GM19035 (cell line): Measurements from ENCODE around the gene IGSF8.

Experiments used
- ATAC-seq: cut with Tn5 transposase; IDR thresholded peaks from one replicate; pipeline ENCODE4 v1.9.1; 2021; ENCODE audit not compliant: unreplicated experiment

Gene IGSF8

DNA sequence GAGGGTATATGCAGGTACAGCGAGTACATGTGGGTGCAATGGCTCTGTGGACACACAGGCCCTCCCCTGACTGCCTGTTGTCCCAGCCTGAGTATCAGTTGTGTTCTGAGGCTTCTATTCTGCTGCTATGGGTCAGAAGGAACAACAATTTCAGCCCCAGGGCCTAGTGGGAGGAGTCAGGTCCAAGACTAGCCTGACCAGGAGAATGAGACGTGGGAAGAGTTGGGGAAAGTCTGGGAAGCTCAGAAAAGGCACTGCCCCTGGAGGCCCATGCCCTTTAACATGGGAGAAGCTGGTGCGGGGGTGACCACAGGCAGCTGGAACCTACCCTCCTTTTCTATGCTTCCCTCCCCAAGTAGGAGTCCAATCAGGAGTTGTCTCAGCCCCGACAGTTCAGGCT is 7.7 kb downstream of the IGSF8 start:
- ATAC-seq = no peak

DNA sequence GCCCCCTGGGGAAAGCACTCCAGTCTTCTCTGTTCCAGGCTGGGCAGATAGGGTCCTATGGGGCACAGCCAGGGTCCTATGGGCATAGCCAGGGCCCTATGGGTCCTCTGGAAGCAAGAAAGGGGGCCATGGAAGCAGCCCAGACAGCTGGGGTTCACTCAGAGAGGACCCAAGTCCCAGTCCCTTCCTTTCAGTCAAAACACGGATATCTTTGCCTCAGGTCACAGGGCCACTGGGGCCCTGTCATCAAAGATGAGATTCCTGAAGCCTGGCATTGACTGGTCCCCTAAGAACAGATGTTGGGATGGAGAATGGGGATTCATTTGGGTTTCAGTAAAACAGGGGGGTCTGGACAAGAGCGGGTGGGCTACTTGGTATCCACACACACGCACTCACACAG is 8.5 kb downstream of the IGSF8 start:
- no peak for ATAC-seq

DNA sequence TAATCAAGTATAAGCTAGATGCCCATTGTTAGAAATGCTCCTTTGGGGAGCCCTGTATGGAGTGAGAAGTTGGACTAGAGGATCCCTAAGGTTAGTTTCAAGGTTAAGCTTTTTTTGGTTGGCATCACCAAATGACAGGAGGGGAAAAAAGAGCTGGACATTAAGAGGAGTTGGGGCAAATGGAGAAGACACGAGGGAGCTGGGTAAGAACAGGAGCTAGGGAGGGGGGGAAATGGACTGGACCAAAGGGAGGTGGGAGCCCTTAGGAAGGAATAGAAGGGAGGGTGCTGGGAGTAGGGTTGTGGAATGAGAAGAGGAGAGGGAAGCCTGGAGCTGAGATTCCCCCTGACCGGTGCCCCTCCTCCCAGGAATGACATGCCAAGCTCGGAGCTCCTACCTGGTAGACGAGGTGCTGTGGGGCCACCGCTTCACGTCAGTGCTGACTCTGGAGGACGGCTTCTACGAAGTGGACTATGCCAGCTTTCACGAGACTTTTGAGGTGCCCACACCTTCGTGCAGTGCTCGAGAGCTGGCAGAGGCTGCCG is 11.2 kb downstream of the IGSF8 start:
- no peak for ATAC-seq

DNA sequence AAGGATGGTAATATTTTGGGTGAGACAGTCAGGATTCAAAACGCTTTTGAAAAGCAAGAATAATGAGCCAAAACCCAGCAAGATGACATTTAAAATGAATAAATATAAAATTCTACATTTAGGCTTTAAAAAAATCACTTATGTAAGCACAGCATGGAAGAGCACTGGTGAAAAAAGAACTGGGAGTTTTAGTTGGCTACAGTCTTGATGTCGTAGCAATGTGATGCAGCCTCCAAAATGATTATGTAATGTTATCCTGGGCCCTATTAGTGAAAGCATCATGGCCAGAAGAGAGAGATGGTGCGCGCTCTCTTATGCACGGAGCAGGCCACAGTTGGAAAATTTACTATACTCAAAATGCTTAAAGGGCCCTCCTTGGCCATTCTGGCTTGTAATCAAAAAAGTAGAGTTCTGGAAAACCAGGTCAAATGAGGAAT is 11.9 kb downstream of the IGSF8 start:
- no peak for ATAC-seq

DNA sequence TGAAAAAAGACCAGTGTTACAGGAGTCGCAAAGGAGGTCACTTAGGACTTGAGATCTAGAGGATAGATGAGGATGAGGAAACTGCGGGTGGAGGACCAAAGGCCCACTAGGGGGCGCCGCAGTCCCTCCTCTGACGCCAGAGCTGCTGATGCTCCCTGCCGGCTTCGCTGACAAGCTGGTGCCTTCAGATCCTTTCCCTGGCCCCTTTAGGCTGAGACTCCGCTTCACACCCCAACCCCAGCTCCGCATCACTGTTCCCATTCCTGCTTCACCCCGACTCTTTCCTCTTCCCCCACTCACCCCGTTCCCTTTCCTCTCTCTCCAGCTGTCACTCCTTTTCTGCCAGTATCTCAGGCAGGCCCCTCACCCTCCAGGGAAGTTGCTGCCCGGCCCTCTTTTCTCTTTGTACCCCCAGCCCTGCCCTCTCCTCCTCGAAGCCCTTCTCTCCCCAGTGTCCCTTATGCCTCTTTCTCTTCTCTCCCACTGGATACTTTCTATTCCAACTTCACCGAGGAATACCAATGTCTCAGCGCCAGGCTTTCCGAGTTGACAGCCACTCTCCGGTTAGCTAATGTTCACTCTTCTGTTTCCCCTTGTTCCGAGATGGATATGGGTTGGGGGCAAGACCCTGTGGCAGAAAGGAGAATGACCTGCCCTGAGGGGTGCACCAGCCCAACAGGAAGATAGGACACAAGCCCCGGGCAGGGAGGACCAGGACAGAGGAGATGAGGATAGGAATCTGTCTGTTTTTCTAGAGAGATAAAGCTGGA is 12.5 kb downstream of the IGSF8 start:
- ATAC-seq = no peak

DNA sequence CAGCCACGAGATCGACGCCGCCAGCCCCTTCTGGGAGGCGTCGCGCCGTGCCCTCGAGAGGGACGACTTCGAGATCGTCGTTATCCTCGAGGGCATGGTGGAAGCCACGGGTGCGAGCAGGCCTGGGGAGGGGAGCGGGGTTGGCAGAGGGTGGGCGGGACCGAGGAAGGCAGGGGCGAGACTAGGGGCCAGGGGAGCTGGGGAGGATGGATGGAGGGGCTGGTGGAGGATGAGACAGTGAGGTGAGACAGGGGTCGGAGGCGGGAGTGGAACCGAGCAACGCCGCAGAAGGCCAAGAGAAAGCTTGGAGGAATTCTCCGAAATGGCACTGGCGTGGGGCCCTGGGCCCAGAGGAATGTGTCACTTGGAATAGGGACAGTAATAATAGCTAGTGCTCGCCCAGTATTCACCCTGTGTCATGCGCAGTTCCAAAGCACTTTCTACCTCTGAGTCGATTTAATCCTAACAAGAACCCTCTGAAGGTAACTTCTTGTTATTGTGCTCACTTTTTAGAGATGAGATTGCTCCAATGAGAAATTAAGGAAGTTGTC is 13.6 kb downstream of the IGSF8 start:
- no peak for ATAC-seq

DNA sequence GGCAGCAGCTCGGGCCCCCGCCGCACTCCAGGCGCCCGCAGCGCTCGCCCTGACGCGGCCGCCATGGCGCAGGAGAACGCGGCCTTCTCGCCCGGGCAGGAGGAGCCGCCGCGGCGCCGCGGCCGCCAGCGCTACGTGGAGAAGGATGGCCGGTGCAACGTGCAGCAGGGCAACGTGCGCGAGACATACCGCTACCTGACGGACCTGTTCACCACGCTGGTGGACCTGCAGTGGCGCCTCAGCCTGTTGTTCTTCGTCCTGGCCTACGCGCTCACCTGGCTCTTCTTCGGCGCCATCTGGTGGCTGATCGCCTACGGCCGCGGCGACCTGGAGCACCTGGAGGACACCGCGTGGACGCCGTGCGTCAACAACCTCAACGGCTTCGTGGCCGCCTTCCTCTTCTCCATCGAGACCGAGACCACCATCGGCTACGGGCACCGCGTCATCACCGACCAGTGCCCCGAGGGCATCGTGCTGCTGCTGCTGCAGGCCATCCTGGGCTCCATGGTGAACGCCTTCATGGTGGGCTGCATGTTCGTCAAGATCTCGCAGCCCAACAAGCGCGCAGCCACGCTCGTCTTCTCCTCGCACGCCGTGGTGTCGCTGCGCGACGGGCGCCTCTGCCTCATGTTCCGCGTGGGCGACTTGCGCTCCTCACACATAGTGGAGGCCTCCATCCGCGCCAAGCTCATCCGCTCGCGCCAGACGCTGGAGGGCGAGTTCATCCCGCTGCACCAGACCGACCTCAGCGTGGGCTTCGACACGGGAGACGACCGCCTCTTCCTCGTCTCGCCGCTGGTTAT is 14.2 kb downstream of the IGSF8 start:
- ATAC-seq = no peak

DNA sequence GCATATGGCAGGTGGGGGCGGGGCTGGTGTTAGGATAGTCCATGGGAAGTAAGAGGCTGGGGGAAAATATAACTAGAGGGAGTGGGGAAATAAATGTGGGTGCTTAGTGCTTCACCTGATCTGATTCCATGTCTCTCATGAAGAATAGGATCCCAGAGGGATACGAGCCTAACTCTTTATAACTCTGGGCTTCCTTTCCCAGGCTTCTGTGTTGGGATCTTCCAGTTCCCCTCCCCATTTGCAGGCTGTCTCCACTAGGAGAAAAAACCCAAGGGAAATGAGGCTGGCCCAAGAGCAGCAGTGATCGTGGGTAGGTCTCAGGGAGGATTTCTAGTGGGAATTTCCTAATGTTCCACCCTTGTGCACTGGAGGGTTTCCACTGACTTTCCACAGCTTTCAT is 15.5 kb downstream of the IGSF8 start:
- ATAC-seq = no peak

DNA sequence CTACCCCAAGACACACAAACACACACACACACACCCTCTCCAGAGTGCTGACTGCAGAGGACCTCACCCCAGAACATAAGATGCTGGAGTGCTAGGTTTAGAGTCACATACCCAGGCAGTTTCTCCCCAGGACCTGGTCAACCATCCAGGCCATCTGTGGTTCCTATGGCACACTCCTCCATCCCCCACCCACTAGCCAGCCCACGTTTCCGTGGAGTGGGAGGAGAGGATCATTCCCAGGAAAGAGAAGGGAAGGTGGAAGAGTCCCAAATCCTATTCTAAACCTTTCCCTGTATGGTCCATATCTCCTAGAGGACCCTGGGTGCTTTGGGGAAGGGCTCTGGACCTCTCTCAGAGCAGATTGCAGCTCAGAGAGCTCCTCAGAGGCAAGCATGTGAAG is 15.9 kb downstream of the IGSF8 start:
- ATAC-seq = no peak

DNA sequence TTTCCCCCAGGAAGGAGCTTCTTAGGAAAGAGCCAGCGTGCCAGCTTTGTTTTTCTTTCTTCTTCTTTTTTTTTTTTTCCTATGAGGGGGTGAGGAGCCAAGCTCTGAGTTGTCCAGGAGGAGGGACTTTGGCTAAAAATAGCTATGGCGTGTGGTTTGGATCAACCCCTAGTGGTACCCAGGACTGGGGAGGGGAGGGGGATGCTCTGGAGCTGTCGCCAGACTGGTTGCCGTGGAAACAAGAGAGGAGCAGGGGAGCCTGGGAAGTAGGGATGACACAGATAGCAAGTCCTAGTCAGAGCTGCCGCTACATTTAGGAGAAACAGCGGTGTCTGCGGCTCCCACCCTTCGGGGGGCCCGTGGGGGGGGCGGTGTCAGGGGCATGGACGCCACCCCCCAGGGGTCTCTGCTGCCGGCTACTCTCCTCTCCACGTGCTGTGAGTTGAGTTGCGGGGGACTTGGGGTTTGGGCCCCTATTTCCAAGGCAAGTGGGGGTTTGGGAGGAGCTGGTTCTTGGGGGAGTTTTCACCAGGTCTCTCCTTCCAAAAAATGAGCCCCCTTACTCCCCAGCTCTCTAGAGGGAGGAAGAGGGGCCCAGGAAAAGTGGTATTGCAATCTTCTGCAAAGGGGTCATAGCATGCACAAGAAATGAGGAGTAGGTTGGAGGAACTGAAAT is 17.0 kb downstream of the IGSF8 start, which contains the start of gene KCNJ9:
Gene KCNJ9 (plus strand): TSS at position 278 of the 676 bp plus-strand sequence. CDS start 2,493 bp downstream, outside the sequence.
- no peak for ATAC-seq

DNA sequence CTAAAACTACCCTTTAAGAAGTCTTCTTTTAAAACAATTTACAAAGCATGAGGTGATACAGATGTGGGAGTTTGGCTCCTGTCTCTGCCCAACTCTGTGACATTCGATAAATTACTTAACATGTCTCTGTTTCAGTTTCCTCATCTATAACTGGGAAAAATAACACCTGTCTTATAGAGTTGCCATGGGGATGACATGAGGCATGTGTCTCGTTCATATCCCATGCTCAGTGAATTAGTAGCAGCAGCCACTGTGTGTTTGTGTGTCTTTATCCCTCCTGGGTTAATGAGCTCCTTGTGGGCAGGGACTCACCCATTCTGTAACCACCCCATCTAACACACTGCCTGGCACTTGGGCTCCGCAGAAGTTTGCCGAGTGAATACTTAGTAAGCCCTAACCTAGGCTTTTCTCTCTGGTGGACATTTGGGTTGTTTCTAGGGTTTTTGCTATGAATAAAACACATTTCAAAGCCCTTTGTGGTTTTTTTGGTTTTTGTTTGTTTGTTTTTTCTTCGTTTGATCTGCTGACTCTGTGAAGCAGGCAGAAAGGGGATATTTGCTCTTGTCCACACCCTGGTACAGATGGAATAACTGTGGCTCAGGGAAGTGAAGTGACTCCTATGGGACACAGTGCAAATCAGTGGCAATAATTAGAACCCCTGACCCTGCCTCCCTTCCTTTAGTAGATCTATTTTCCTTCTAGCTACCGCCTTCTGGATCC is 17.9 kb downstream of the IGSF8 start:
- ATAC-seq = no peak

DNA sequence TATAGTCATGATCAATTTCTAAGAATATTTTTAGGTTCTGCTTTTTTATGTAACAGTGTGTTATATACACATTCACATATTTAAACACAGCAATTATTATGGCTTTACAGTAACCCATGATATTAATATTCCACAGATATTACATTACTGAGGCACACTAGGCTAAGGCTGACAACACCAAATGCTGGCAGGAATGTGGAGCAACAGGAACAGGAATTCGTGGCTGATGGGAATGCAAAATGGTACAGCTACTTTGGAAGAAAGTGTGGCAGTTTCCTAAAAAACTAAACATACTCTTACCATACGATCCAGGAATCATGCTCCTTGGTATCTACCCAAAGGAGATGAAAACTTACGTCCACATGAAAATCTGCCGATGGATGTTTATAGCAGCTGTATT is 19.0 kb downstream of the IGSF8 start:
- no peak for ATAC-seq

DNA sequence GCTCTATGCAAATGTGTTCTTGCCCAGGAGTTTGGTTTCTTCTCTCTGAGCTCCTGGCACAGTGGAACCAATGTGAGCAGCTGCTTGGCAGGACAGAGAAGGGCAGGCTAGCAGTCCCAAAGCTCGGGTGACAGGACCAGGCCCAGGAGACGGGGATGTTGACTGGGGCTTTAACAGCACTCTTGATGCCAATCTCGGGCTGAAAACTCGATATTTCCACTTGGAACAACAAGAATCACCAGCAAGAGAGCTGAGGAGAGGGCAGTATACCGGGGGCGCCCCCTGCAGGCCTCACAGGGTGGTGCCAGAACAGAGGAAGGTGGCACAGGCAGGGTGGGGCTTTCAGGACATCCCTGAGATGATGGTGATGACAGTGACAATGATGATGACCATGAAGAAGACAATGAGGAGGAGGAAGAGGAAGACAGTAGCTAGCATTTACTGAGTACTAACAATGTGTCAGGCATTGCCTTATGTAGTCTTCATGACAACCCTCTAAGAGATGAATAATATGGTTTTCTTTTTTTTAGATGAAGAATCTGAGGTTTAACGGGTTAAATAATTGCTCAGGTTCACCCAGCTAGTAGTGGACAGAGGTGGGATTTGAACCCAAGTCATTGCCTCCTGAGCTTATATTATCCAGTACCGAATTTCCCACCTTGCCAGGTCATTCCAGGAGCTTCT is 19.8 kb downstream of the IGSF8 start:
- ATAC-seq = no peak

DNA sequence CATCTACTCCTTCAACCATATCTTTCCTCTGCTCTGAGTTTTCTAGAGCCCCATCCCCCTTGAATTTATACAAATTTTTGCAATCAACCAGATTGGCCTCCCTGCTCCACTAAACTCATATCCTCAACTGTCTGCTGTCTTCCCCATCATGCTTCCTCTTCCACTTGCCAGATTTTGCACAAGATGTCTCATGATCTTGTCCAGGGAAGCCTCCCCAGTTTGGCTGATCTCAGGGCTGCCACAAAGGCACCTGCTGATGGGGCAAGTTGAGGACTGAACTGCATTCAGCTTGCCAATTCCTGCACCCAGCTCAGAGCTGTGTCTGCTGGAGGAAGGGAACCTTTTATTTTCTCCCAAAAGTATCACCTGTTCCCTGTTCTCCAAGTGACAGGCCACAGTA is 20.9 kb downstream of the IGSF8 start:
- no peak for ATAC-seq

DNA sequence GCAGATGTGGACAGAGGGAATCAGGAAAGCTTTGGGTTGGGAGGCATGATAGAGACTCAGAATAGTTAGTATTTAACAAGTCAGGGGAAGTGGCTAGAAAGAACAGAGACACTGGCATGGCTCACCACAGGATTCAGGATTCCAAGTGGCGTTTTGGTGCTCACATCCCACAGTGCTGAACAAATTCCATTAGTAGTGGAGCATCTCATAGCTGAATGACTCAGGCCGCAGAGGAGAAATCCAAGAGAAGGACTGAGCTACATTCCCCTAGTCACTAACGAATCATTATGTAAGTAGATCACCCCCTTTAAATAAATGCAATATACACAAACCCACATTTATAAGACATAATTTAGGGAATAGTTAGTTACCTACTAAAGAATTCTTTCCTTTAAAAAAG is 22.1 kb downstream of the IGSF8 start:
- no peak for ATAC-seq

DNA sequence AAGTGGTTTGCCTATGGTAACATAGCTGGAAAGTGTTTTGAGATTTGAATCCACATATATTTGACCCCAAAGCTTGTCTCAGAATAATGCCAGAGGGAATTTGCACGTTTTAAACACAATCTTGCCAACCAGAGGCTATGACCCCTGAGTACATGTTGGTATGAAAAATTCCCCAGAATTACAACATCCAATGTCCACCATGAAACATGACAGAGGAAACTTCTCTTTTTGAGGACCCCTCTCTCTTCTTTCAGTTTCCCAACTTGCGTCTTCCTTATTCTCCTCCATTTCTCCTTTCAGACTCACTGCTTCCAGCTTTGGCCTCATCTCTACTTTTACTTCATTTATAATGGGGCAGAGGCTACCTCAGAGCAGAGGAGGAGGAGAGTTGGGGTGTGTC is 22.6 kb downstream of the IGSF8 start:
- no peak for ATAC-seq

DNA sequence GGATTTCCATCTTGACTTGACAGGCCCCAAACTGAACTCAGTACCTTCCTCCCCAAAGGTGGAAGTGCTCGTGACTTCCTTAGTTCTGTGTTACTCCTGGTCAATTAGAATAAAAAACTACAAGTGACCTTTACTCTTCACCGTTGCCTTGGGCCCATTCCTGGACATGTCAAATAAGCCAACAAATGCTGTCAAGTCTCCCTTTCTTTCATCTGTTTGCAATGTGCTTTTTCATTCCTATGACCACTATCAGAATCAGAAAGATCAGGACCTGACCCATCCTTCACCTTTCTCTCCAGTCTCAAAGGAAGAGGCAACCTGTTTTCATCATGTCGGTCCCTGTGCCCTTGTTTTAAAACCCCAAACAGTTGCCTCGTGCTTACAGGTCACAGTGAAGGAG is 23.6 kb downstream of the IGSF8 start:
- no peak for ATAC-seq

DNA sequence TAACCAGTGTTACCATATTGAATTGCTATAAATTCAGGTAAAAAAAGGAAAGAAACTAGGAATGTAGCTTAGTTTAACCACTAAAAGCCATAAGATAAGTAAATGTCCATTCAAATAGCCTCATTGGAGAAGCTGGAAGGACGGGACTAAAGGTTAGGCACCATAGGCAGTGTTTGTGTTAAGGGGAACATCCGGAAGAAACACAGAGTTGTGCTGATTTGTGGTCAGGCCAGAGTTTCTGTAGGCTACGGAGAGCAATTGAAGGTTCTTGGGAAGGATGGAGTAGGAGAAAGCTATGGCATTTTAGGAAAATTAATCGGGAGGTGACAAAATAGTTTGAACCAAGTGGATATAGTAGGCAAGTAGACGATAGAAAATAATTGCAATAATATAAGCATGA is 27.1 kb downstream of the IGSF8 start:
- ATAC-seq = no peak

DNA sequence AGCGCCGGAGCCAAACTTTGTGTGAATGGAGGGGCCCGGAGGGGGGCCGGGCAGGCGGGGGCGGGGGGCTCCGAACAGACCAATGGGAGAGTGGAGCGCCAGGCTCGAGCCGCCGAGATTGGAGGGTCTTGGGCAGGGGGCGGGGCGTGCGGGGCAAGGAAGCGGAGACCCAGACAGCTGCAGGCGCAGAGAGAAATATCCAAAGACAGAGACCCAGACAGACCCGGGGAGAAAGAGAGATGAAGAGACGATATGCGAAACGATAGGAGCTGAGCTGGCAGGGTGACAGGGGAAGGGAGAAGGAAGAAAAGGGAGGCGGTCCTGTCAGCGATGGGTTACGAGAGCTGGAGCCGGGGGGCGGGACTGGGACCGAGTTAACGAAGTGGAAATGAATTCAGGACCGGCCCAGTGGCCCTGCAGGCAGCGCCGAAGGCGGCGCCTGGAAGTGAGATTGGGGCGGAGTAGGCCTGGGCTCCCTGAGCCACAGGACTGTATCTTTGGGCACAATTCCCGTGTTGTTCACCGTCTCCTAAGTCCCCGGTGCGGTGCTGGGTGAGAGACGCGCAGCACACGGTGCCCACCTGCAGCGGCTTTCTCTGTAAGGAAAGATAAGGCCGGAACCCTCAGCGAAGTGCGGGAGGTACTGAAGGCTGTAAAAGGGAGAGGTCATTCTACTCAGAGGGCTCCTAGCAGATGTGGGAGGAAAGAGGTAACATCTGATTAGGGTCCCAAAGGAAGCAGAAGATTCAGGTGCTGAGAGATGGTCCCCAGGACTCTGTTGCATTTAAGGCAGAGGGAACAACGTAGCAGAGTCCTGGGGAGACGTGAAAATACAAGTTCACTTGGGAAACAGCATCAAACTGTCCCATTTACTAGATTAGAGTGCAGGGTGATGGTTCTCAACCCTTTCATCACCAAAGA is 27.9 kb downstream of the IGSF8 start:
- ATAC-seq = no peak
